ENCODE data around the gene BUD31.
"Not testable (repeated sequence)": the region's sequence is repeated elsewhere in the genome, so short reads cannot be mapped to it uniquely, and the experiment has no call there.

BUD31 gene

DNA sequence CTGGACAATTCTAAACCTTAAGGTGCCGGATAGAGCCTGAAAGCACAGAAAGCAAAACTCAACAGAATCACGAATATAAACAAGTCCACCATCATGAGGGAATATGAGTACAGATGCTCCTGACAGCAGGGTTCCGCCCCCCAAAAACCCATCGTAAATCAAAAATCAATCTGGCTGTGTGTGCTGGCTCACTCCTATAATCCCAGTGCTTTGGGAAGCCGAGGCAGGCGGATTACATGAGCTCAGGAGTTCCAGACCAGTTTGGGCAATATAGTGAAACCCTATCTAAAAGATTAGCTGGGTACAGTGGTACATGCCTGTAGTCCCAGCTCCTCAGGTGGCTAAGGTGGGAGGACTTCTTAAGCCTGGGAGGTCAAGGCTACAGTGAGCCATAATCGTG, 12.2 kb downstream of the BUD31 start:
- ATAC-seq (replicated peaks) (no peak), DNase-seq (no peak)
- Mint-ChIP-seq H3K9me3 (no peaks in the 10 kb centered on the region), H3K4me3 (no peak overlapping the region), H3K4me1 (peaks cover 1 to 3% of the 10 kb centered on the region in 2 donors), H3K27ac (no peak overlapping the region), H3K27me3 (no peaks in the 10 kb centered on the region), H3K36me3 (peaks cover 55 to 57% of the 10 kb centered on the region in 2 donors)

- Mint-ChIP-seq H3K9me3 (no peaks in the 10 kb centered on the region), H3K4me3 (no peak overlapping the region), H3K4me1 (no peaks in the 10 kb centered on the region), H3K27ac (no peak overlapping the region), H3K36me3 (peaks cover 49 to 52% of the 10 kb centered on the region in 2 donors), H3K27me3 (no peaks in the 10 kb centered on the region)
- ATAC-seq (replicated peaks) (no peak), DNase-seq (no peak)
These were observed 13.4 kb downstream of the BUD31 start for GRCh38 chr7:99422186-99422585.

DNA sequence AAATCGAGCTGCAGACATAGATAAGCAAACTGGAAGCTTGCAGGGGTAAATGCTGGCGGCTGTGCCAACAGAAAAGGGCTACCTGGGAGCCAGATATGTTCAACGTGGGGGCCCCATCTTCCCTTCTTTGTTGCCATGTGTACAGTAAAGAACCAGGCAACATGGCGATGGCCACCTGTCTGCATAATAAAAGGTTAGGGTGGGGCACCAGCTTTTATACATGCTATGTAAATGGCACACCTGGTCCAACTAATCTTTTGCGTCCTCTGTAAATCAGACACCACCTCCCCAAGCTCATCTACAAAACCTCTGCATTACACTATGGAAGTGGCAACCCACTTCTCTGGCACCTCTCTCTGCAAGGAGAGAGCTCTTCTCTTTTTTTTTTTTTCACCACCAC, 13.9 kb downstream of the BUD31 start:
- no peak overlapping the region for H3K27ac Mint-ChIP-seq
- peaks cover 45 to 48% of the 10 kb centered on the region in 2 donors for H3K36me3 Mint-ChIP-seq
- DNase-seq (no peak), ATAC-seq (replicated peaks) (no peak)
- H3K4me1 Mint-ChIP-seq: no peaks in the 10 kb centered on the region
- no peak overlapping the region for H3K4me3 Mint-ChIP-seq
- no peaks in the 10 kb centered on the region for H3K27me3 Mint-ChIP-seq
- no peaks in the 10 kb centered on the region for H3K9me3 Mint-ChIP-seq

DNA sequence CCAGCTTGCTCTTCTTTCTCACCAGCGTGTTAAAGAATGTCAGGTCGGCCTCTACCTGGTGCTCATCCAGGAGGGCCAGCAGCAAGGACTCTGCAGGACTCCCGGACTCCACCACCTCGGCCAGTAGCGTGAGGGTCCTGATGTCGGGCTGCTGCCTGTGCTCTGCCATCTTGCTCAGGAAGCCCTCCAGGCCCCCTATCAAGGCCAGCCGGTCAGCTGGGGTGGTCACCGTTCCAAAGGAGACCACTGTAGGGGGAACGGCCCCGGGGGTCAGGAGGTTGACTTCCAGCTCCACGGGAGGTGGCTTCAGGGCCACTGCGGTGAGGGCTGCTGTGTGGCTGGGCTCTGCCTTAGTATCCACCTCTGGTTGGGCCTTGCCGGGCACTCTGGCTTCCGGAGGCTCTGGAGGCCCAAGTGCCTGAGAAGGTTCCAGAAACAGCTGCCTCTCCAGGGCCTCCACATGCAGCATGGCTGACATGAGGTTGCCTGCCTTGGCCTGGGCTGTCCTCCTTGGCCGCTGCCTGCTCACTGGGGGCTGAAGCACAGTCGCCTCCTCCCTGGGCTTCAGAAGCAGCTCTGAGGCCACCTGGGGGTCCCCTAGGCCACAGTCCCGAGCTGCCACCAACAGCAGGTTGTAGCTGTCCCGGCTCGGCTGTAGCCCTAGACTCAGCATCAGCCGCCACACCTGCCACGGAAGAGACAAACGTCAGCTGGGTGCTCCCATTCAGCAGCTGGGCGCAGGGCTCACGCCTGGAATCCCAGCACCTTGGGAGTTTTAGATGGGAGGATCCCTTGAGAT, 16.4 kb downstream of the BUD31 start:
- H3K4me3 Mint-ChIP-seq: no peak overlapping the region
- ATAC-seq (replicated peaks): no peak

DNA sequence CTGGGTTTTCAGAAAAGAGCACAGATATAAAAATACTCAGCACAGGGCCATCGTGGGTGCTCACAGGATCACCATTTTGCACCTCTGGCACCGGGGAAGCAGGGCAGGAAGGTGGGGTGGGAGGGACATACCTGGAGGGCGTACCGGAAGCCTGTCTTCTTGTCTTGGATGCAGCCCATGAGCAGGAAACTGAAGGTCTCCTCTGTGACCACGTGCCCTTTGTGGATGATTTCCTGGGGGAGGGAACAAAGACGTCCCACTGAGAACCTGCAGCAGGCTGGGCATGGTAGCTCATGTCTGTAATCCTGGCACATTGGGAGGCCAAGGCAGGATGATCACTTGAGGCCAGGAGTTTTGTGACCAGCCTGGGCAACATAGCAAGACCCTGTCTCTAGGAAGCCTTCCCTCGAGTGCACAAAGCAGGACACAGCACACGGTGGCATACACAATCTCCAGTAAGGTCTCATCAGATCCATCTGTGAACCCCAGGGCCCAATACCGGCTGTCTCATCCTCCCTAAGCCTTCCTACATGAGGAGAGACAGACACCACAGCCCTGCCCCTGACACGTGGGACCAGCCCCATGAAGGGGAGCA, 20.3 kb downstream of the BUD31 start:
- Mint-ChIP-seq H3K4me1 (peaks cover 0 to 6% of the 10 kb centered on the region in 2 donors), H3K27me3 (no peaks in the 10 kb centered on the region), H3K36me3 (peaks cover 39 to 52% of the 10 kb centered on the region in 2 donors), H3K27ac (no peak overlapping the region), H3K9me3 (no peaks in the 10 kb centered on the region), H3K4me3 (no peak overlapping the region)
- ATAC-seq (replicated peaks) (no peak), DNase-seq (no peak)

More for the DNA sequence above, 16.4 kb downstream of the BUD31 start:
- Mint-ChIP-seq H3K27ac (no peak overlapping the region), H3K27me3 (no peaks in the 10 kb centered on the region), H3K4me1 (no peaks in the 10 kb centered on the region), H3K9me3 (no peaks in the 10 kb centered on the region), H3K36me3 (peaks cover 44 to 47% of the 10 kb centered on the region in 2 donors)
- DNase-seq: no peak

- no peak for ATAC-seq (replicated peaks)
These were observed 21.0 kb downstream of the BUD31 start for GRCh38 chr7:99429756-99430155.

GRCh38 chr7:99431756-99432540, 23.2 kb downstream of the BUD31 start:
- not testable (repeated sequence) for DNase-seq; H3K9me3 Mint-ChIP-seq; H3K27ac Mint-ChIP-seq; H3K27me3 Mint-ChIP-seq; H3K4me3 Mint-ChIP-seq; ATAC-seq (replicated peaks)
- Mint-ChIP-seq H3K4me1 (peaks cover 0 to 13% of the 10 kb centered on the region in 2 donors), H3K36me3 (peaks cover 31 to 45% of the 10 kb centered on the region in 2 donors)

More at GRCh38 chr7:99429756-99430155, 21.0 kb downstream of the BUD31 start:
- DNase-seq: no peak
- Mint-ChIP-seq H3K4me1 (peaks cover 0 to 6% of the 10 kb centered on the region in 2 donors), H3K9me3 (no peaks in the 10 kb centered on the region), H3K27me3 (no peaks in the 10 kb centered on the region), H3K36me3 (peaks cover 35 to 50% of the 10 kb centered on the region in 2 donors), H3K4me3 (no peak overlapping the region), H3K27ac (no peak overlapping the region)

GRCh38 chr7:99433158-99433557, 24.4 kb downstream of the BUD31 start:
- no peak for ATAC-seq (replicated peaks)
- Mint-ChIP-seq H3K4me1 (peaks cover 7 to 22% of the 10 kb centered on the region in 2 donors), H3K27ac (no peak overlapping the region), H3K27me3 (no peaks in the 10 kb centered on the region), H3K4me3 (no peak overlapping the region), H3K9me3 (no peaks in the 10 kb centered on the region), H3K36me3 (peaks cover 27 to 42% of the 10 kb centered on the region in 2 donors)
- no peak for DNase-seq

- Mint-ChIP-seq H3K27ac (peak overlapping the region; percentile 97), H3K9me3 (no peaks in the 10 kb centered on the region), H3K4me3 (peak overlapping the region; percentile 87 to 95), H3K36me3 (peaks cover 26 to 34% of the 10 kb centered on the region in 2 donors), H3K27me3 (no peaks in the 10 kb centered on the region), H3K4me1 (peaks cover 26 to 55% of the 10 kb centered on the region in 2 donors)
- ATAC-seq (replicated peaks) (peak; percentile 37 to 42), DNase-seq (no peak)
These were observed 29.3 kb downstream of the BUD31 start for GRCh38 chr7:99437946-99438572.

- peak within 1 kb of the TSS; percentile 97 for H3K27ac Mint-ChIP-seq
- ATAC-seq (replicated peaks): peak; percentile 96 to 97
- H3K9me3 Mint-ChIP-seq: no peaks in the 10 kb centered on the region
- peak; percentile 94 for DNase-seq
- H3K36me3 Mint-ChIP-seq: peaks cover 22 to 31% of the 10 kb centered on the region in 2 donors
- H3K4me1 Mint-ChIP-seq: peaks cover 30 to 53% of the 10 kb centered on the region in 2 donors
- H3K27me3 Mint-ChIP-seq: no peaks in the 10 kb centered on the region
- peak within 1 kb of the TSS; percentile 87 to 95 for H3K4me3 Mint-ChIP-seq
These were observed 30.1 kb downstream of the BUD31 start, which contains the start of the genes CPSF4 and PTCD1 for GRCh38 chr7:99438573-99439480. CPSF4 (plus strand) TSS chr7:99438943; CDS start chr7:99439083, 140 bp downstream. PTCD1 (minus strand) TSS chr7:99438798; CDS start chr7:99435242, 3,556 bp downstream.

- H3K27ac Mint-ChIP-seq: peak overlapping the region; percentile 31
- no peaks in the 10 kb centered on the region for H3K27me3 Mint-ChIP-seq
- H3K4me1 Mint-ChIP-seq: peaks cover 33 to 59% of the 10 kb centered on the region in 2 donors
- ATAC-seq (replicated peaks): no peak
- peak overlapping the region; percentile 87 to 95 for H3K4me3 Mint-ChIP-seq
- H3K36me3 Mint-ChIP-seq: peaks cover 23 to 36% of the 10 kb centered on the region in 2 donors
- H3K9me3 Mint-ChIP-seq: no peaks in the 10 kb centered on the region
- no peak for DNase-seq
These were observed 31.4 kb downstream of the BUD31 start for GRCh38 chr7:99440195-99440594.

- peaks cover 45 to 59% of the 10 kb centered on the region in 2 donors for H3K36me3 Mint-ChIP-seq
- no peak overlapping the region for H3K4me3 Mint-ChIP-seq
- DNase-seq: no peak
- ATAC-seq (replicated peaks): no peak
- H3K9me3 Mint-ChIP-seq: no peaks in the 10 kb centered on the region
- H3K4me1 Mint-ChIP-seq: peaks cover 16 to 19% of the 10 kb centered on the region in 2 donors
- H3K27me3 Mint-ChIP-seq: no peaks in the 10 kb centered on the region
- H3K27ac Mint-ChIP-seq: no peak overlapping the region
These were observed 37.3 kb downstream of the BUD31 start for GRCh38 chr7:99446096-99446495.

- ATAC-seq (replicated peaks) (no peak), DNase-seq (no peak)
- H3K36me3 Mint-ChIP-seq: peaks cover 45 to 57% of the 10 kb centered on the region in 2 donors
- H3K27ac Mint-ChIP-seq: no peak overlapping the region
- no peaks in the 10 kb centered on the region for H3K27me3 Mint-ChIP-seq
- peaks cover 11 to 12% of the 10 kb centered on the region in 2 donors for H3K4me1 Mint-ChIP-seq
- H3K4me3 Mint-ChIP-seq: no peak overlapping the region
- no peaks in the 10 kb centered on the region for H3K9me3 Mint-ChIP-seq
These were observed 39.2 kb downstream of the BUD31 start for GRCh38 chr7:99447943-99448342.
